Ectodermal cell (in vitro differentiated cells): ENCODE measurements around the gene KRTAP5-6.

Source experiments
- H3K27ac ChIP-seq: 2 replicates; pipeline ENCODE4 v1.7.0; 2013; ENCODE audit warnings: mild to moderate bottlenecking, low read depth, low read length; ENCODE audit not compliant: insufficient read depth, poor library complexity, severe bottlenecking
- H3K27me3 ChIP-seq: 2 replicates; pipeline ENCODE4 v1.7.0; 2013; ENCODE audit warnings: mild to moderate bottlenecking, low read length; ENCODE audit not compliant: insufficient read depth, control insufficient read depth, poor library complexity, severe bottlenecking
- H3K36me3 ChIP-seq: one replicate; pipeline ENCODE4 v1.7.0; 2013; ENCODE audit warnings: low read length; ENCODE audit not compliant: control insufficient read depth, insufficient read depth
- H3K4me1 ChIP-seq: one replicate; pipeline ENCODE4 v1.7.0; 2013; ENCODE audit warnings: low read length; ENCODE audit not compliant: control insufficient read depth, insufficient read depth
- H3K4me3 ChIP-seq: 2 replicates; pipeline ENCODE4 v1.7.0; 2013; ENCODE audit warnings: low read depth, low read length, control low read depth; ENCODE audit not compliant: insufficient read depth
- H3K9me3 ChIP-seq: 2 replicates; pipeline ENCODE4 v1.7.0; 2013; ENCODE audit warnings: mild to moderate bottlenecking, low read length, moderate library complexity; ENCODE audit not compliant: control insufficient read depth
- WGBS, 2 experiments: methylation state at CpG; one replicate each; pipeline ENCODE4 v1.1.7; 2013; ENCODE audit warnings: missing lambda C conversion rate in 2 of 2; 5-methylcytosine and 5-hydroxymethylcytosine counted together

KRTAP5-6 gene

DNA sequence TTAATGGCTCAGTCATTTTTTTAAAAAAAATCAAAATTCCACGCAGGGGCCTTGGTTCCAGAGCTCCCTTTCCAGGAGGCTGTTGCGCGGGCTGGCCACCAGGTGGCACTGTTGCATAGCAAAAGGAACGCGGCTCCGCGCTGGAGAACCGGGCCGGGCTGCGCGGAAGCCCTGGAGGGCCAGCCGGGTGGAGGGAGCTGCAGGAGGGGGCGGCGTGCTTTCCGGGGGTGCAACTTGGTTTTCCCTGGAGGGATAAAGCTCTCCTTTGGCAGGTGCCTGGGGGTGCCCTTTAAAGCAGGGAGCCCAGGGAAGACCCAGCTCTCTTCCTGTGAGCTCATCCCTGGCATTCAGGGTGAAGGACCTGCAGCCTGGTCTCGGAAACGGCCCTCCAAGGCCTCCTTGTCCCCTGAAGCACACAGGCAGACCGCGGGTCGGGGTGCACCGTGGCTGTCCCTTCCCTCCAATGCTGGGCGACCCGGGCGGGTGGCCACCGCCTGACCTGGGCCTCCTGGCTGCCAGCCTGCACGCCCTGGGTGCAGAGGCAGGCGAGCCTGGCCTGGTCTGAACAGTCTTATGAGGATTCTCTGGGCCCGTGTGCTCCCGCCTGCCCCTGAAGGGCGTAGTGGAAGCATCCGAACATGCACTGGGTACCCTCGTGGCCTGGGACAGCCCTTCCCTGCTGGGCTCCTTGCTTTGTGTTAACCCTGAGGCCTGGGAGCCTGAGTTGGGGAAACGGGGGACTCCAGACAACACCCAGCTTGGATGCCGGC lies 44.0 kb upstream of the KRTAP5-6 start:
- Histone ChIP-seq H3K36me3 (no peaks in the 10 kb centered on the region), H3K9me3 (no peaks in the 10 kb centered on the region), H3K27ac (no peak overlapping the region), H3K27me3 (peaks cover 4% of the 10 kb centered on the region), H3K4me3 (no peak overlapping the region), H3K4me1 (no peaks in the 10 kb centered on the region)
- WGBS, 2 experiments, result 38 to 42% methylated on average over 34 of the region's 34 CpGs

DNA sequence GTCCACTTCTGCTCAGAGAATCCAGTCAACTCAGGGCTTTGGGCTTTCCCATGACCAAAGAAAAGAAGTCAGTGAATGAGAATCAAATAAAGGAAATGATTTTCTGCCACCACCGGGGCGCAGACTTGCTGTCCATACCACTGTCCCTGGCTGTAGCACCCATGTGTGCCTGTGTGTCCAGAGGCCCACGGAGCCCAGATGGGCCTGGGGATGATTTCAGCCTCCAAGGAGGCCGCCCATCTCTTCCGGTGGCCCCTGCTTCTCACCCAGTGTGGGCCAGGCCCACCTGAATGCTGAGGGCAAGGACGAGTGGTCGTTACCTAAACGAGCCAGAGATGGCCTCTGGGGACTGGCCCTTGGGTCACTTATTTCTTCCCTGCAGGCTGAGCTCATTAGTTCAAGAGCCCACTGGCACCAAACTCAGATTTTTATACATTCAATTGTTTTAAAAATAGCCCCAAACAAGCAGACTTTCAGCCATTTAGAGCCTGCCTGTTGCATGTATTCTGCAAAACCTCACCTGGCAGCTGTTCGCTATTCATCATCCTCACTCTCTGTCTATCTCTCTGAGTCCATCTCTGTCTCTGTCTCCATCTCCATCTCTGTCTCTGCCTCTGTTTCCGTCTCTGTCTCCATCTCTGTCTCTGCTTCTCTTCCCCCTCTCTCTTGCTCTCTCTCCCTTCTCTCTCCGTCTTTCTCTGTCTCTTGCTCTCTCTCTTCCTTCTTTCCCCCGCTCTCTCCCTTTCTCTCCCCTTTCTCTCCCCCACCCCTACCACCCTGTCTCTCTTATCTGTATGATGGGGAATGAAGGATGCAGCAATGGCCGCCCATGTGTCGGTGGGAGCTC lies 43.2 kb upstream of the KRTAP5-6 start:
- Histone ChIP-seq H3K4me3 (no peak overlapping the region), H3K27me3 (peaks cover 4% of the 10 kb centered on the region), H3K4me1 (no peaks in the 10 kb centered on the region), H3K36me3 (no peaks in the 10 kb centered on the region), H3K27ac (no peak overlapping the region), H3K9me3 (no peaks in the 10 kb centered on the region)
- WGBS, 2 experiments, result 90 to 91% methylated on average over 13 to 14 of the region's 14 CpGs

DNA sequence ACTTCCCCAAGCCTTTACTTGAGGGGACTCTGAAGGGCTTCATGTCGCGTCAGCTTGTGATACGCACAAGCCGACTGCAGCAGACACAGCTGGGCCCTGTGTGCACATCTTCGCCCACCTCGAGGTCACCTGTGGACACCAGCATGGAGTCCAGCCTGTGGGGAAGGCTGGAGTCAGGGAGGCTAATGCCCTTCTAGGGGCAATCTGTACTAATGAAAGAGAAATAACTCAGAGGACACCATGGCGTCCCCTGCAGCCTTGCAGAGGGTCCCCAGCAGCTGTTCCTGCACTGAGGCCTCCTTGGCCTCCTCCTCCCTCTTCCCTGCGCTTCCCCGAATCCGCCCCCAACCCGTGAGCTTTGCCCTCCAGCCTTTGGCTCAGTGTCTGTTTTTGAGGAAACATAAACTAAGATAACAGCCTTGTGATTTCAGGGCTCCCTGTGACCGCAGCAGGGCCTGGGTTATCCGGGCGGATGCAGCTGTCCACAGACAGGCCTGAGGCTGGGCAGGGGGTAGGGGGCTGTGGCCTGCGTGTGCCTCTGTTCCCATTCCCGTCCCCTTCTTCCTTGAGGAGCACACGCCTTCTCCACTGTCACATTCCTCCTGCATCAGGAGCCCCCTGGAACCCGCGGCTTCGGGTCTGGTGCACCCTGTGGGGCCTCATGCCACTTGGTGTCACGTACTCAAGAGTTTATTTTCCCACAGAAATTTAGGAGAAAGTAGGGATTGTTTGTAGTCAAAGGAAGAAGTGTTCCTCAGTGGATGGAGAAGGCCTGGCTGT lies 42.4 kb upstream of the KRTAP5-6 start:
- no peak overlapping the region for H3K4me3 ChIP-seq
- H3K36me3 ChIP-seq, result no peaks in the 10 kb centered on the region
- no peaks in the 10 kb centered on the region for H3K9me3 ChIP-seq
- 90% methylated on average over 21 of the region's 21 CpGs for WGBS, 2 experiments
- H3K27ac ChIP-seq, result no peak overlapping the region
- peaks cover 4% of the 10 kb centered on the region for H3K27me3 ChIP-seq
- no peaks in the 10 kb centered on the region for H3K4me1 ChIP-seq

DNA sequence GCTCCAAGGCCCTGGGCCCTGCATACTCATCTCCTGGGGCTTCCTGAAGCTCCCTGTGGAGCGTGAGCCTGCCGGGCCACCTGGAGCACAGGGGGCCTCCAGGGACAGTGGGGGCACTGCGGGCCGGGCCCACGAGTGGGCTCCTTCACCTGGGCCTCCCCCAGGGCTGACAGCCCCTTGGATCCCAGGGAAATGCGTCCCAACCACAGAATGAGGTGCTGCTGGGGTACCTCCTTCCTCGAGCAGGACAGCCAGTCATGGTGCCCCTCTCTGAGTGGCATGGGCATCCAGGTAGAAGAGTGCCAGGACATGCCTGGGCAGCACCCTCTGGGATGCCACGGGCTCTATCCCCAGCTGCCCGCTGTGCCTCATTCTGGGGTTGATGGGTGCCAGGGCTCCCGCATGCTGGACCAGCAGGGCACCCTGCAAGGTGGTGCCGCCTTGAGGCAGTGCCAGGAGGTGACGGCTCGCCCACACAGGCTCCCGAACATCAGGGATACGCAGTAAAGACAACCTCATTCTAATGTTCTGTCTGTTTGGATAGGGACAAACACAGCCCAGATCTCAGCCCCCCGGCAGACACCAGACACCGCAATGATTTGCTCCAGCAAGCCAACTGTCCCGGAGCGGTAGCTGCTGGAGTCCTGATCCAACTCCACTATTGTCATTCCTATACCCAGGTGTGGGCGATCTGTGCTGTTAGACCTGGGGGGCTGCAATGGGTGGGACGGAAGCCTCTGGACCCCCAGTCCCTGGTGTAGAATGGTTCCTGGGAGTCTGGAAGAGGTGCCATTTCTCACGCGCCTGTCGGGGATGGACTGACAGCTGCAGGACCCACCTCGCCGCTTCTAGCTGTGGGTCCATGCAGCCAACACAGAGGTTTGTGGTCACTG lies 41.6 kb upstream of the KRTAP5-6 start:
- Histone ChIP-seq H3K9me3 (no peaks in the 10 kb centered on the region), H3K36me3 (no peaks in the 10 kb centered on the region), H3K27me3 (peaks cover 4% of the 10 kb centered on the region), H3K4me3 (no peak overlapping the region), H3K27ac (no peak overlapping the region), H3K4me1 (no peaks in the 10 kb centered on the region)
- 95% methylated on average over 26 of the region's 26 CpGs for WGBS, 2 experiments

DNA sequence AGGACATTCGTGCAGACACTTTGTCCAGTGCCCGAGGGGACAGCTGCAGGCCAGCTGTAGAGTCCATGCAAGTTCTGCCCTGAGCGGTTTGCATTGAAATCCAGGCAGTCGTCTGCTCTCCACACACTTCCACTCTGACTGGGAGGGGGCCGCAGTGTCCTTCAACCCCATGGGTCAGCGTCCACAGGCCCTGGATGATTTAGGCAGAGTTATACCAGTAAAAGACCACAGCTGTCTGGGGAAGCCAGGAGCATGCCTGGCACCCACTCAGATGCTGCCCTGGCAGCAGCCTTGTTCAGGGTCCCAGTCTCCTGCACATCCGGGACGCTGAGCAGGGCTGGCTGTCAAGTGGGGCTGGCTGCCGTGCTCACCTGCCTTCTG lies 40.9 kb upstream of the KRTAP5-6 start:
- no peak overlapping the region for H3K4me3 ChIP-seq
- H3K36me3 ChIP-seq, result no peaks in the 10 kb centered on the region
- H3K9me3 ChIP-seq, result no peaks in the 10 kb centered on the region
- H3K27ac ChIP-seq, result no peak overlapping the region
- whole genome bisulfite sequencing, 2 experiments, result 91 to 96% methylated on average over 9 of the region's 9 CpGs
- H3K27me3 ChIP-seq, result peaks cover 4% of the 10 kb centered on the region
- no peaks in the 10 kb centered on the region for H3K4me1 ChIP-seq

DNA sequence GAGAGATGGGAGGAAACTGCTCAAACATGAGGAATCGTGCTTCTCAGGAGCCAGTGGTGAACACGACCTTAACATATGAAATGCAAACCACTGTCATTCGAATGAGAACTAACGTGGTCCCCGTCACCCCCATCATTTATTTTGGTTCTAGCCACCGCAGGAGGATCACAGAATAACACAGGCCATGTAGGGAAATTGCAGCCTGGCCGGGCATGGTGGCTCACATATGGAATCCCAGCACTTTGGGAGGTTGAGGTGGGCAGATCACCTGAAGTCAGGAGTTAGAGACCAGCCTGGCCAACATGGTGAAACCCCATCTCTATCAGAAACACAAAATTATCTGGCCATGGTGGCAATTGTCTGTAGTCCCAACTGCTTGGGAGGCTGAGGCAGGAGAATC lies 40.3 kb upstream of the KRTAP5-6 start:
- 66 to 79% methylated on average over 7 of the region's 7 CpGs for WGBS, 2 experiments
- H3K4me3 ChIP-seq, result no peak overlapping the region
- H3K36me3 ChIP-seq, result no peaks in the 10 kb centered on the region
- H3K27me3 ChIP-seq, result peaks cover 4% of the 10 kb centered on the region
- H3K4me1 ChIP-seq, result no peaks in the 10 kb centered on the region
- H3K9me3 ChIP-seq, result no peaks in the 10 kb centered on the region
- no peak overlapping the region for H3K27ac ChIP-seq

DNA sequence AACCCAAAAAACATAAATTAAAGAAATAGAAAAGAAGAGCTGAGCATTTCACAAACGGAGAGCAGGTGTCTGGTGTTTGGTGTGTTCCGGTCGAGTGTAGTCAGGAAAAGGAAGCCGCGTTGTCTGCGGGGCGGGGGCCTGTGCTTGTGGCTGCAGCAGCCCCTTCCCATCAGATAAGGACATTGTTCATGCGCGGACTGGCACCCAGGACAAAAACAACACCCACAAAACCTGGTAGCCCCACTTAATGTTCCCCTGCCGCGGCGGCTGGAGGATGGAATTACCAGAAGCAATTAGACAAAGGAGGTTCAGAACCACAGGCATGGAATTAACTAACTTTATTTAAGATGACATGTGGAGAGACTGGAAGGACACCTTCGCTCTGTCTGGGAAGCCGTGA lies 37.5 kb upstream of the KRTAP5-6 start:
- Histone ChIP-seq H3K4me1 (no peaks in the 10 kb centered on the region), H3K27me3 (no peaks in the 10 kb centered on the region), H3K27ac (no peak overlapping the region), H3K4me3 (no peak overlapping the region), H3K9me3 (no peaks in the 10 kb centered on the region), H3K36me3 (no peaks in the 10 kb centered on the region)
- WGBS, 2 experiments, result 93 to 95% methylated on average over 14 of the region's 14 CpGs

DNA sequence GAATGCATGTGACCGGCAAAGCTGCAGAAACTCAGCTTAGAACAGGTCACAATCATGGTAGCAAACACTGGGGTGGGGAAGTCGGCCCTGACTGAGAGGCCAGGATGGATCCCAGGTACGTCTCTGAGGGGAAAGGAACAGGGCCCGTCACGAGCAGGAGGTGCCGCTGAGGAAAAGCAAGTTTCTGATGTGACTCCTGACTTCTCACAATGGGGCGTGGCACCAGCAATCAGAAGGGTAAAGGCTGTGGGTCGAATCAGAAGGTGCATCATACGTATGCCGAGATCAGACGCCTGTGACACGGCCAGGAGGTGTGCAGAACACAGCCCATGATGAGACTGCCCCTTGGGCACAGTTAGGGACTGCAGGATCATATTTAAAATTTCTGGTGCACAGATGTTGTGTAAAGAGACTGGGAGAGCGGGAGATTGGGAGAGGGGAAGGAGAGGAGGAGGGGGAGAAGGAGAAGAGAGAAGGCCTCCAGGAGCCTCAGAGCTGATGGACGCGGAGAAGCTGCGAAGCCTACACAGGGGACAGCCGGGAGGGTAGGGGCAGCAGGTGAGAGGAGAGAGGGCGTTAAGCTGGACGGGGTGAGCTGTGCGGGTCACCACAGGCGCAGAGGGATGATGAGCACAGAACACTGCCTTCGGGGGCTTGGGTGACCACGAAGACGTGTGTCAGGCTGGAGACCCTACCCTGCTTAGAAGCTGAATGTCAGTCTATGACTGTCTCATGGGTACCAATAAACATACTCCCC lies 36.7 kb upstream of the KRTAP5-6 start:
- H3K9me3 ChIP-seq, result no peaks in the 10 kb centered on the region
- H3K27ac ChIP-seq, result no peak overlapping the region
- H3K36me3 ChIP-seq, result no peaks in the 10 kb centered on the region
- H3K4me3 ChIP-seq, result no peak overlapping the region
- WGBS, 2 experiments, result 84 to 87% methylated on average over 24 of the region's 24 CpGs
- H3K4me1 ChIP-seq, result no peaks in the 10 kb centered on the region
- no peaks in the 10 kb centered on the region for H3K27me3 ChIP-seq
